HepG2 (cell line): ENCODE results near the gene CREBBP. TPM values are rescaled to one million over a fixed set of nuclear protein-coding genes. Genes with fewer than 3 reads are reported as not detected.

ENCODE experiments used
- CBFB ChIP-seq: sonication (generic); formaldehyde crosslinking; IDR thresholded peaks from 2 replicates; pipeline ENCODE4 v1.4.0; 2020; ENCODE audit warnings: missing genetic modification reagents
- FOXK2 ChIP-seq: fragments of 450-650 bp; IDR thresholded peaks from 2 replicates; pipeline ENCODE4 v1.6.1; 2016
- KIAA2018 ChIP-seq: sonication (generic); formaldehyde crosslinking; IDR thresholded peaks from 2 replicates; pipeline ENCODE4 v1.5.0; 2020; ENCODE audit warnings: mild to moderate bottlenecking, missing genetic modification reagents, borderline replicate concordance
- KMT2B ChIP-seq: IDR thresholded peaks from 2 replicates; pipeline ENCODE4 v1.6.1; 2016; ENCODE audit warnings: missing genetic modification reagents, missing compliant biosample characterization
- PAX8 ChIP-seq: sonication (generic); formaldehyde crosslinking; IDR thresholded peaks from 2 replicates; pipeline ENCODE4 v1.8.0; 2022; ENCODE audit warnings: mild to moderate bottlenecking, missing genetic modification reagents, borderline replicate concordance
- TCF7L2 ChIP-seq: IDR thresholded peaks from 2 replicates; pipeline ENCODE4 v1.6.1; 2011; ENCODE audit warnings: mild to moderate bottlenecking, low read depth, low read length, moderate library complexity
- TEF ChIP-seq: sonication (generic); formaldehyde crosslinking; IDR thresholded peaks from 2 replicates; pipeline ENCODE4 v1.5.0; 2020; ENCODE audit warnings: missing genetic modification reagents
- YEATS2 ChIP-seq: sonication (generic); formaldehyde crosslinking; IDR thresholded peaks from 2 replicates; pipeline ENCODE4 v1.4.0; 2020; ENCODE audit warnings: missing genetic modification reagents, borderline replicate concordance
- ZBTB7A ChIP-seq: sonication (generic); formaldehyde crosslinking; IDR thresholded peaks from 2 replicates; pipeline ENCODE4 v1.8.0; 2022; ENCODE audit warnings: mild to moderate bottlenecking, missing genetic modification reagents
- ZFP36 ChIP-seq: fragments of 150-350 bp; IDR thresholded peaks from 2 replicates; pipeline ENCODE4 v1.6.1; 2018; ENCODE audit warnings: borderline replicate concordance, low read length, low read depth; ENCODE audit not compliant: partially characterized antibody
- ZNF20 ChIP-seq: sonication (generic); formaldehyde crosslinking; IDR thresholded peaks from 2 replicates; pipeline ENCODE4 v1.4.0; 2020; ENCODE audit warnings: mild to moderate bottlenecking, moderate library complexity, missing genetic modification reagents
- ZNF567 ChIP-seq: sonication (generic); formaldehyde crosslinking; IDR thresholded peaks from 2 replicates; pipeline ENCODE4 v1.8.1; 2023; ENCODE audit warnings: mild to moderate bottlenecking, missing genetic modification reagents, borderline replicate concordance
- ZNF761 ChIP-seq: sonication (generic); formaldehyde crosslinking; conservative IDR thresholded peaks from 2 replicates; pipeline ENCODE4 v1.4.0; 2020; ENCODE audit warnings: mild to moderate bottlenecking, missing genetic modification reagents
- ZNF839 ChIP-seq: sonication (generic); formaldehyde crosslinking; IDR thresholded peaks from 2 replicates; pipeline ENCODE4 v1.4.0; 2020; ENCODE audit warnings: missing genetic modification reagents, mild to moderate bottlenecking, borderline replicate concordance
- ZNF878 ChIP-seq: sonication (generic); formaldehyde crosslinking; IDR thresholded peaks from 2 replicates; pipeline ENCODE4 v1.8.1; 2023; ENCODE audit warnings: mild to moderate bottlenecking, missing genetic modification reagents, moderate library complexity
- polyA plus RNA-seq, 8 experiments: library from polyadenylated mRNA; depleted of rRNA in 3 of 8; stranded (reverse) in 7 of 8; unstranded in 1 of 8; fragments of >200 nt; fragmentation: Illumina TruSeq in 4 of 8; extraction: Trizol in 4 of 8; gene quantifications; 2 replicates each; pipeline versions ENCODE4 v1.2.1 to v1.2.3, GENCODE V29; 2011 to 2016; ENCODE audit warnings: low read depth in 4 of 8, missing spikeins in 1 of 8, mixed read lengths in 1 of 8; ENCODE audit not compliant: insufficient read depth in 1 of 8
- total RNA-seq, 5 experiments: library from RNA; depleted of rRNA; stranded (reverse); fragments of >200 nt; fragmentation: Illumina TruSeq; extraction: Trizol; gene quantifications; 2 replicates each; pipeline ENCODE4 v1.2.3, GENCODE V29; 2016; ENCODE audit warnings: low read depth in 1 of 5
- TF ChIP-seq, protein P1 (sequence below): sonication (generic); formaldehyde crosslinking; conservative IDR thresholded peaks from 2 replicates; pipeline ENCODE4 v1.8.0; 2022; ENCODE audit warnings: mild to moderate bottlenecking, moderate library complexity, missing genetic modification reagents
- TF ChIP-seq, protein P2 (sequence below): IDR thresholded peaks from 2 replicates; pipeline ENCODE4 v1.6.1; 2016

Gene CREBBP
- total and polyA plus RNA-seq, 2 of the 13 experiments (the other 11 are each of a cell fraction or from before 2014, with no cell fraction given) = 5.3 to 10.4 TPM

DNA sequence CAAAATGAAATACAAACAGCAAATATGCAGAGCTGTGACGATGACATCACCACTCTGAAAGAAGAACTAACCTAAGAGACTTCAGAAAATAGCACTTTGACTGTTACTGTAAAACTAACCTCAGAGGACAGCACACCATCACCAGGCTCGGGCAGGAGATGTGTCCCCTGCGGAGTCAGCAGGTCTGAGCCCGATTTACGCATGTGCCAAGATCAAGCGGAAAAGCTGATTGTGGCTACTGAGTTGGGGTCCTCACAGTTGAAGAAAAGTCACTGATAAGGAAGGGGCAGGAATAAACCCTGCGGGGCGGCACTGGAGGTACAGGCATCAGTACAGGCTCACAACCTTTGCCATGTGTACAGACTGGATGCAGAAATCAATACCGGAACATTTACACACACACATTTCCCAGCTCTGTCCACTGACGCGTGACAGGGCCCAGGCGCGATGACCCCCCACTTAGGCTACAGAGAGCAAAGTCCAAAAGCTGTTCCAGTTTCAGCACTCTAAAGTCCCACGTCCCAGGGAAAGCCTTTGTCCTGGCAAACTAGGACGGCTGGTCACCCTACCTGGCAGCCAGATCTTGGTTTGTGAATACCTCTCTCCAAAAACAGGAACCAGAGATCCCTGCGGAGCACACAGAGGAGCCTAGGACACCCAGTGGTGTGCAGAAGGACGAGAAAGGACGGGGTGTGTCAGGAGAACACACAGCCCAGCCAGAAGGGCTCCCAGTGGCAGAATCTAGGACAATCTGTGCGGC is 184.7 kb downstream of the CREBBP start (continued):
- TF ChIP-seq KIAA2018 (CRISPR knock-in tag) = no peak
- TF ChIP-seq ZNF839 (CRISPR knock-in tag) = no peak
- no peak for TF ChIP-seq PAX8 (CRISPR knock-in tag)
- peak; percentile 88 for TF ChIP-seq ZNF761 (CRISPR knock-in tag)
- TF ChIP-seq KMT2B = peak; percentile 78; the same call in 1 of the 2 replicates
- 0 out of 2 replicates have a peak, but pooled peaks have one; percentile 34 for TF ChIP-seq CBFB (CRISPR knock-in tag)
- peak; percentile 86 for TF ChIP-seq FOXK2
- peak; percentile 99 for TF ChIP-seq ZBTB7A (CRISPR knock-in tag)
- no peak for TF ChIP-seq ZNF20
- peak; percentile 45; the same call in 1 of the 2 replicates for TF ChIP-seq ZNF567 (CRISPR knock-in tag)
- TF ChIP-seq, protein P1, sequence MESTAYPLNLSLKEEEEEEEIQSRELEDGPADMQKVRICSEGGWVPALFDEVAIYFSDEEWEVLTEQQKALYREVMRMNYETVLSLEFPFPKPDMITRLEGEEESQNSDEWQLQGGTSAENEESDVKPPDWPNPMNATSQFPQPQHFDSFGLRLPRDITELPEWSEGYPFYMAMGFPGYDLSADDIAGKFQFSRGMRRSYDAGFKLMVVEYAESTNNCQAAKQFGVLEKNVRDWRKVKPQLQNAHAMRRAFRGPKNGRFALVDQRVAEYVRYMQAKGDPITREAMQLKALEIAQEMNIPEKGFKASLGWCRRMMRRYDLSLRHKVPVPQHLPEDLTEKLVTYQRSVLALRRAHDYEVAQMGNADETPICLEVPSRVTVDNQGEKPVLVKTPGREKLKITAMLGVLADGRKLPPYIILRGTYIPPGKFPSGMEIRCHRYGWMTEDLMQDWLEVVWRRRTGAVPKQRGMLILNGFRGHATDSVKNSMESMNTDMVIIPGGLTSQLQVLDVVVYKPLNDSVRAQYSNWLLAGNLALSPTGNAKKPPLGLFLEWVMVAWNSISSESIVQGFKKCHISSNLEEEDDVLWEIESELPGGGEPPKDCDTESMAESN (CRISPR knock-in tag) = peak; percentile 89
- TF ChIP-seq ZFP36 = no peak
- TF ChIP-seq TEF (CRISPR knock-in tag) = 0 out of 2 replicates have a peak, but pooled peaks have one; percentile 61
- peak; percentile 89 for TF ChIP-seq ZNF878 (CRISPR knock-in tag)
- TF ChIP-seq YEATS2 (CRISPR knock-in tag) = no peak
- TF ChIP-seq, protein P2, sequence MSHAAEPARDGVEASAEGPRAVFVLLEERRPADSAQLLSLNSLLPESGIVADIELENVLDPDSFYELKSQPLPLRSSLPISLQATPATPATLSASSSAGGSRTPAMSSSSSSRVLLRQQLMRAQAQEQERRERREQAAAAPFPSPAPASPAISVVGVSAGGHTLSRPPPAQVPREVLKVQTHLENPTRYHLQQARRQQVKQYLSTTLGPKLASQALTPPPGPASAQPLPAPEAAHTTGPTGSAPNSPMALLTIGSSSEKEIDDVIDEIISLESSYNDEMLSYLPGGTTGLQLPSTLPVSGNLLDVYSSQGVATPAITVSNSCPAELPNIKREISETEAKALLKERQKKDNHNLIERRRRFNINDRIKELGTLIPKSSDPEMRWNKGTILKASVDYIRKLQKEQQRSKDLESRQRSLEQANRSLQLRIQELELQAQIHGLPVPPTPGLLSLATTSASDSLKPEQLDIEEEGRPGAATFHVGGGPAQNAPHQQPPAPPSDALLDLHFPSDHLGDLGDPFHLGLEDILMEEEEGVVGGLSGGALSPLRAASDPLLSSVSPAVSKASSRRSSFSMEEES (CRISPR knock-in tag) = peak; percentile 99
- no peak for TF ChIP-seq TCF7L2
